CD4-positive, CD25-positive, alpha-beta regulatory T cell (primary cell): ENCODE data around the gene RIPOR2. TPM values are rescaled to one million over a fixed set of nuclear protein-coding genes. Genes with fewer than 3 reads are reported as not detected.
A peak's percentile ranks its signal among the peaks of the same experiment; 100 is the strongest.

Experiments used
- ATAC-seq, 2 donors: fragments of 150-1000 bp; cut with Tn5 transposase; one replicate each; pipeline ENCODE4 v1.10.0; 2021; ENCODE audit warnings: low read depth in 2 of 2, moderate number of reproducible peaks in 2 of 2, moderate library complexity in 1 of 2
- DNase-seq, 3 donors: peaks; one replicate each; pipeline versions ENCODE4 v3.0.0 to v3.0.0-alpha.2; 2012 to 2022; ENCODE audit warnings: mixed read lengths in 1 of 3
- H3K27ac ChIP-seq: one replicate; pipeline ENCODE4 v1.7.0; 2013; ENCODE audit warnings: mild to moderate bottlenecking, low read length; ENCODE audit not compliant: insufficient read depth, poor library complexity, severe bottlenecking
- H3K27me3 ChIP-seq: one replicate; pipeline ENCODE4 v1.7.0; 2013; ENCODE audit warnings: low read length; ENCODE audit not compliant: control insufficient read depth, insufficient read depth
- H3K36me3 ChIP-seq: one replicate; pipeline ENCODE4 v1.7.0; 2013; ENCODE audit warnings: mild to moderate bottlenecking, low read length, moderate library complexity; ENCODE audit not compliant: control insufficient read depth, insufficient read depth
- H3K4me1 ChIP-seq: 2 replicates; pipeline ENCODE4 v1.7.0; 2013; ENCODE audit warnings: mild to moderate bottlenecking, low read length; ENCODE audit not compliant: insufficient read depth, control insufficient read depth, poor library complexity, severe bottlenecking
- H3K4me3 ChIP-seq: one replicate; pipeline ENCODE4 v1.7.0; 2013; ENCODE audit warnings: low read depth, mild to moderate bottlenecking, low read length, moderate library complexity
- H3K9me3 ChIP-seq, 2 experiments: 1 replicate in 1 of 2; 2 replicates in 1 of 2; pipeline ENCODE4 v1.7.0; 2013; ENCODE audit warnings: low read length in 2 of 2, mild to moderate bottlenecking in 1 of 2, moderate library complexity in 1 of 2; ENCODE audit not compliant: control insufficient read depth in 2 of 2
- H3K27ac Mint-ChIP-seq, 3 donors: one replicate each; pipeline ENCODE4 v1.8.0; 2020 to 2022; ENCODE audit warnings: mild to moderate bottlenecking in 3 of 3, mixed read lengths in 3 of 3, moderate library complexity in 2 of 3
- H3K27me3 Mint-ChIP-seq: one replicate; pipeline ENCODE4 v1.8.0; 2022; ENCODE audit warnings: mild to moderate bottlenecking, mixed read lengths
- H3K36me3 Mint-ChIP-seq: one replicate; pipeline ENCODE4 v1.8.0; 2020; ENCODE audit warnings: mixed read lengths
- H3K4me1 Mint-ChIP-seq, 4 donors: one replicate each; pipeline ENCODE4 v1.8.0; 2020 to 2022; ENCODE audit warnings: mixed read lengths in 4 of 4, mild to moderate bottlenecking in 1 of 4
- H3K4me3 Mint-ChIP-seq, 4 donors: one replicate each; pipeline ENCODE4 v1.8.0; 2020 to 2022; ENCODE audit warnings: mild to moderate bottlenecking in 4 of 4, mixed read lengths in 4 of 4, moderate library complexity in 3 of 4
- H3K9me3 Mint-ChIP-seq, 7 donors: one replicate each; pipeline ENCODE4 v1.8.0; 2020 to 2022; ENCODE audit warnings: mixed read lengths in 7 of 7, mild to moderate bottlenecking in 3 of 7, moderate library complexity in 2 of 7
- polyA plus RNA-seq, 4 donors: library from polyadenylated mRNA; unstranded; fragments of 300-500 nt; fragmentation: Illumina TruSeq; gene quantifications; one replicate each; pipeline ENCODE4 v1.2.3, GENCODE V29; 2021
- total RNA-seq: library from RNA; stranded (reverse); gene quantifications from one replicate; pipeline ENCODE4 v1.2.3, GENCODE V29; 2022

RIPOR2 gene
- total and polyA plus RNA-seq, 5 donors from 2014 or later, result 320 to 435 (median 393) TPM

- Mint-ChIP-seq H3K4me3 (no peak overlapping the region), H3K27me3 (no peaks in the 10 kb centered on the region), H3K4me1 (peaks cover 10 to 81% (median 30%) of the 10 kb centered on the region in 4 donors)
Observed at GRCh38 chr6:24874128-24874527, 61.6 kb downstream of the RIPOR2 start.

GRCh38 chr6:24872779-24873178, 63.0 kb downstream of the RIPOR2 start:
- Histone ChIP-seq H3K27me3 (no peaks in the 10 kb centered on the region), H3K4me1 (peaks cover 22% of the 10 kb centered on the region), H3K36me3 (peaks cover 99% of the 10 kb centered on the region), H3K9me3 (peaks cover 0 to 5% of the 10 kb centered on the region in 2 experiments), H3K27ac (peak overlapping the region; percentile 36), H3K4me3 (no peak overlapping the region)
- ATAC-seq (no peak), DNase-seq (no peak)
- Mint-ChIP-seq H3K27me3 (no peaks in the 10 kb centered on the region), H3K27ac (peak overlapping the region; percentile 67 to 83 (median 79)), H3K36me3 (peaks cover 76% of the 10 kb centered on the region), H3K4me1 (peaks cover 14 to 81% (median 38%) of the 10 kb centered on the region in 4 donors), H3K4me3 (peak overlapping the region in 1 of 4 donors; percentile 10), H3K9me3 (peaks cover 0 to 6% (median 1%) of the 10 kb centered on the region in 7 donors)

More at GRCh38 chr6:24874128-24874527, 61.6 kb downstream of the RIPOR2 start:
- H3K27ac ChIP-seq, result no peak overlapping the region
- H3K27me3 ChIP-seq, result no peaks in the 10 kb centered on the region
- H3K9me3 Mint-ChIP-seq, result peaks cover 0 to 11% (median 3%) of the 10 kb centered on the region in 7 donors
- H3K4me3 ChIP-seq, result no peak overlapping the region
- H3K4me1 ChIP-seq, result peaks cover 15% of the 10 kb centered on the region
- peak overlapping the region in 2 of 3 donors; percentile 29 to 74 for H3K27ac Mint-ChIP-seq
- peaks cover 98% of the 10 kb centered on the region for H3K36me3 ChIP-seq
- peaks cover 0 to 5% of the 10 kb centered on the region in 2 experiments for H3K9me3 ChIP-seq
- ATAC-seq, result no peak
- no peak for DNase-seq
- H3K36me3 Mint-ChIP-seq, result peaks cover 76% of the 10 kb centered on the region

- no peaks in the 10 kb centered on the region for H3K27me3 Mint-ChIP-seq
- H3K4me1 ChIP-seq, result peaks cover 45% of the 10 kb centered on the region
- H3K27ac Mint-ChIP-seq, result peak overlapping the region; percentile 37 to 95 (median 77)
- H3K4me1 Mint-ChIP-seq, result peaks cover 16 to 80% (median 50%) of the 10 kb centered on the region in 4 donors
- H3K9me3 Mint-ChIP-seq, result no peaks in the 10 kb centered on the region
- peak overlapping the region in 1 of 4 donors; percentile 32 for H3K4me3 Mint-ChIP-seq
- no peaks in the 10 kb centered on the region for H3K27me3 ChIP-seq
- peaks cover 68% of the 10 kb centered on the region for H3K36me3 Mint-ChIP-seq
- DNase-seq, result no peak
- H3K27ac ChIP-seq, result peak overlapping the region; percentile 75
- peaks cover 95% of the 10 kb centered on the region for H3K36me3 ChIP-seq
- no peak overlapping the region for H3K4me3 ChIP-seq
- ATAC-seq, result no peak
- H3K9me3 ChIP-seq, result no peaks in the 10 kb centered on the region
Observed at GRCh38 chr6:24868765-24869164, 67.0 kb downstream of the RIPOR2 start.

- peaks cover 64% of the 10 kb centered on the region for H3K36me3 Mint-ChIP-seq
- ATAC-seq, result no peak
Observed at GRCh38 chr6:24867104-24867703, 68.6 kb downstream of the RIPOR2 start.

GRCh38 chr6:24865161-24865560, 70.6 kb downstream of the RIPOR2 start:
- peak in 1 of 2 donors; percentile 20 for ATAC-seq
- Mint-ChIP-seq H3K4me3 (peak overlapping the region in 3 of 4 donors; percentile 27 to 69 (median 65)), H3K27ac (peak overlapping the region; percentile 76 to 96 (median 88)), H3K36me3 (peaks cover 68% of the 10 kb centered on the region), H3K9me3 (no peaks in the 10 kb centered on the region), H3K4me1 (peaks cover 20 to 90% (median 67%) of the 10 kb centered on the region in 4 donors), H3K27me3 (no peaks in the 10 kb centered on the region)
- H3K27me3 ChIP-seq, result no peaks in the 10 kb centered on the region
- no peak for DNase-seq
- H3K27ac ChIP-seq, result peak overlapping the region; percentile 75
- H3K4me3 ChIP-seq, result no peak overlapping the region
- peaks cover 75% of the 10 kb centered on the region for H3K4me1 ChIP-seq
- no peaks in the 10 kb centered on the region for H3K9me3 ChIP-seq
- H3K36me3 ChIP-seq, result peaks cover 93% of the 10 kb centered on the region

More at GRCh38 chr6:24867104-24867703, 68.6 kb downstream of the RIPOR2 start:
- H3K9me3 Mint-ChIP-seq, result no peaks in the 10 kb centered on the region
- H3K27me3 Mint-ChIP-seq, result no peaks in the 10 kb centered on the region
- Histone ChIP-seq H3K27me3 (no peaks in the 10 kb centered on the region), H3K9me3 (no peaks in the 10 kb centered on the region), H3K4me3 (no peak overlapping the region), H3K36me3 (peaks cover 93% of the 10 kb centered on the region), H3K4me1 (peaks cover 60% of the 10 kb centered on the region), H3K27ac (peak overlapping the region; percentile 75)
- no peak for DNase-seq
- peaks cover 10 to 80% (median 53%) of the 10 kb centered on the region in 4 donors for H3K4me1 Mint-ChIP-seq
- peak overlapping the region; percentile 55 to 82 (median 77) for H3K27ac Mint-ChIP-seq
- H3K4me3 Mint-ChIP-seq, result peak overlapping the region in 3 of 4 donors; percentile 33 to 69 (median 38)

- no peak overlapping the region for H3K4me3 ChIP-seq
- peaks cover 93% of the 10 kb centered on the region for H3K36me3 ChIP-seq
- H3K9me3 ChIP-seq, result no peaks in the 10 kb centered on the region
- peak overlapping the region; percentile 75 for H3K27ac ChIP-seq
- Mint-ChIP-seq H3K4me1 (peaks cover 24 to 98% (median 73%) of the 10 kb centered on the region in 4 donors), H3K27me3 (no peaks in the 10 kb centered on the region), H3K27ac (peak overlapping the region; percentile 76 to 96 (median 88)), H3K4me3 (peak overlapping the region in 1 of 4 donors; percentile 41), H3K9me3 (no peaks in the 10 kb centered on the region), H3K36me3 (peaks cover 77% of the 10 kb centered on the region)
- peaks cover 83% of the 10 kb centered on the region for H3K4me1 ChIP-seq
- no peaks in the 10 kb centered on the region for H3K27me3 ChIP-seq
- DNase-seq (no peak), ATAC-seq (no peak)
Observed at GRCh38 chr6:24864343-24864742, 71.4 kb downstream of the RIPOR2 start.

GRCh38 chr6:24861934-24862333, 73.8 kb downstream of the RIPOR2 start:
- peak overlapping the region in 3 of 4 donors; percentile 3 to 73 (median 64) for H3K4me3 Mint-ChIP-seq
- DNase-seq, result no peak
- peaks cover 92% of the 10 kb centered on the region for H3K36me3 ChIP-seq
- H3K27ac Mint-ChIP-seq, result peak overlapping the region; percentile 48 to 99 (median 53)
- H3K36me3 Mint-ChIP-seq, result peaks cover 78% of the 10 kb centered on the region
- H3K9me3 ChIP-seq, result no peaks in the 10 kb centered on the region
- peak overlapping the region; percentile 75 for H3K27ac ChIP-seq
- no peaks in the 10 kb centered on the region for H3K27me3 Mint-ChIP-seq
- peak overlapping the region; percentile 15 for H3K4me3 ChIP-seq
- peaks cover 35 to 98% (median 77%) of the 10 kb centered on the region in 4 donors for H3K4me1 Mint-ChIP-seq
- H3K9me3 Mint-ChIP-seq, result no peaks in the 10 kb centered on the region
- no peak for ATAC-seq
- H3K27me3 ChIP-seq, result no peaks in the 10 kb centered on the region
- peaks cover 96% of the 10 kb centered on the region for H3K4me1 ChIP-seq
